Urinary bladder (tissue), 4 donors: ENCODE results near the gene MAL. TPM values are rescaled to one million over a fixed set of nuclear protein-coding genes. Genes with fewer than 3 reads are reported as not detected.

Experiments used
- DNase-seq: peaks from one replicate; pipeline ENCODE4 v3.0.0-alpha.2; 2015; ENCODE audit errors: extremely low spot score
- H3K27ac ChIP-seq: one replicate; pipeline ENCODE4 v1.5.1; 2013; ENCODE audit warnings: low read depth, mild to moderate bottlenecking, moderate library complexity
- H3K36me3 ChIP-seq: one replicate; pipeline ENCODE4 v1.6.1; 2013; ENCODE audit warnings: mild to moderate bottlenecking, moderate library complexity; ENCODE audit not compliant: insufficient read depth
- H3K4me1 ChIP-seq: one replicate; pipeline ENCODE4 v1.6.1; 2013; ENCODE audit warnings: mild to moderate bottlenecking, moderate library complexity; ENCODE audit not compliant: insufficient read depth
- H3K4me3 ChIP-seq: one replicate; pipeline ENCODE4 v1.5.1; 2013; ENCODE audit warnings: low read depth, low read length
- WGBS: extraction: QIAGEN DNeasy Blood & Tissue Kit; methylation state at CpG from one replicate; pipeline ENCODE4 v1.1.7; 2013; 5-methylcytosine and 5-hydroxymethylcytosine counted together
- polyA plus RNA-seq: library from polyadenylated mRNA; stranded (reverse); fragments of 200-250 nt; gene quantifications from one replicate; pipeline ENCODE4 v1.2.3, GENCODE V29; 2013
- total RNA-seq: library from RNA; depleted of rRNA; stranded (reverse); fragments of >200 nt; gene quantifications from one replicate; pipeline ENCODE4 v1.2.3, GENCODE V29; 2014
- donor health status: healthy with polysubstance abuse.
- donor health status: healthy.

MAL gene
- total and polyA plus RNA-seq, 2 donors = 3.6 to 13.3 TPM

GRCh38 chr2:95047629-95048510 lies 22.4 kb downstream of the MAL start:
- no peaks in the 10 kb centered on the region for H3K36me3 ChIP-seq
- WGBS = 83% methylated on average over 17 of the region's 17 CpGs
- H3K4me1 ChIP-seq = no peaks in the 10 kb centered on the region
- H3K4me3 ChIP-seq = no peak overlapping the region
- no peak for DNase-seq
- H3K27ac ChIP-seq = no peak overlapping the region

DNA sequence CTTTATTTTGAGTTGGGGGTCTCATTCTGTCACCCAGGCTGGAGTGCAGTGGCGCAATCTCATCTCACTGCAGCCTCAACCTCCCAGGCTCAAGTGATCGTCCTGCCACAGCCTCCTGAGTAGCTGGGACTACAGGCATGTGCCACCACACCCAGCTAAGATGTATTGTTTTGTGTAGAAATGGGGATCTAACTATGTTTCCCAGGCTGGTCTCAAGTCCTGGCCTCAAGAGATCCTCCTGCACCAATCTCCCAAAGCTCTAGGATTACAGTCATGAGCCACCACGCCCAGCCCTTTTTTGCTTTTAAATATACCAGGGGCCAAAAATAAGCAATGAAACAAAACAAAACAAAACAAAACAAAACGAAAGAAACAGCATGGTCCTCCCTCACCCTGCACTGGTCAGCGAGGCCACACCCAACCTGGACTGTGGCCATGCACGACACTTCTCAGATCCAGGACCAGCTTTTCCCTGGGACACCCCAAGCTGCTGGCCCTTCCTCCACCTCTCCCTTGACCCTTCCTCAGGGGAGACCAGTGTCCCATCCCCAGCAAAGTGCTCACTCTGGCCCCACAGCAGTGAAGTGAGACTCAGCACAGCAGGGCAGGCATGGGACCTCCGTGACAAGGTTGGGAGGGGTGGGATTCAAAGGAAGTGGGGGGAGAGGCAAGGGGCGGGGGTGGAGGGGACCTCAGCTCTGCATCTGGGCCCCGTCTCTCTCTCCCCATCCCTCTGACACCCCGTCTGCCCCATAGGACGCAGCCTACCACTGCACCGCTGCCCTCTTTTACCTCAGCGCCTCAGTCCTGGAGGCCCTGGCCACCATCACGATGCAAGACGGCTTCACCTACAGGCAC lies 23.5 kb downstream of the MAL start:
- 79% methylated on average over 15 of the region's 15 CpGs for WGBS

GRCh38 chr2:95049683-95049955 lies 24.1 kb downstream of the MAL start:
- Histone ChIP-seq H3K36me3 (no peaks in the 10 kb centered on the region), H3K4me3 (no peak overlapping the region), H3K4me1 (no peaks in the 10 kb centered on the region), H3K27ac (no peak overlapping the region)
- DNase-seq = no peak
- 96% methylated on average over 10 of the region's 10 CpGs for WGBS

More for the DNA sequence above, 23.5 kb downstream of the MAL start:
- Histone ChIP-seq H3K4me3 (no peak overlapping the region), H3K27ac (no peak overlapping the region), H3K36me3 (no peaks in the 10 kb centered on the region), H3K4me1 (no peaks in the 10 kb centered on the region)
- DNase-seq = no peak

DNA sequence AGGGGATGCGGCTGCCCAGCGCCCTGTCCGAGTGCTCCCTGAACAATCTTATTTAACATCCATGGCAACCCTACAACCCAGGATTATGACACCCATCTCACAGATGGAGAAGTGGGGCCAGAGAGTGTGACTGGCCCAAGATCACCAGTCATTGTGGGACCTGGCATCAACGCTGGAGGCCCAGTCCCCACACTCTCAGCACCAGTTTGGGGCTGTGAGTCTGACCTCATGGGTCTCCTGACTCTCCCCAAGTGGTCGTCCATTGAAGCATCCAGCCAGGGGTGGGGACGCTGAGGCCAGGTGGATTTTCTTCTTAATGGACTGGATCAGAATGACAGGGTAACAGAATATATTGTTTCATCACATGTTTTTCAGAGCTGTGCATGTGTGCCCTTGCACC lies 24.5 kb downstream of the MAL start:
- H3K4me3 ChIP-seq = no peak overlapping the region
- no peak overlapping the region for H3K27ac ChIP-seq
- no peaks in the 10 kb centered on the region for H3K36me3 ChIP-seq
- 93% methylated on average over 6 of the region's 6 CpGs for WGBS
- DNase-seq = no peak
- no peaks in the 10 kb centered on the region for H3K4me1 ChIP-seq

DNA sequence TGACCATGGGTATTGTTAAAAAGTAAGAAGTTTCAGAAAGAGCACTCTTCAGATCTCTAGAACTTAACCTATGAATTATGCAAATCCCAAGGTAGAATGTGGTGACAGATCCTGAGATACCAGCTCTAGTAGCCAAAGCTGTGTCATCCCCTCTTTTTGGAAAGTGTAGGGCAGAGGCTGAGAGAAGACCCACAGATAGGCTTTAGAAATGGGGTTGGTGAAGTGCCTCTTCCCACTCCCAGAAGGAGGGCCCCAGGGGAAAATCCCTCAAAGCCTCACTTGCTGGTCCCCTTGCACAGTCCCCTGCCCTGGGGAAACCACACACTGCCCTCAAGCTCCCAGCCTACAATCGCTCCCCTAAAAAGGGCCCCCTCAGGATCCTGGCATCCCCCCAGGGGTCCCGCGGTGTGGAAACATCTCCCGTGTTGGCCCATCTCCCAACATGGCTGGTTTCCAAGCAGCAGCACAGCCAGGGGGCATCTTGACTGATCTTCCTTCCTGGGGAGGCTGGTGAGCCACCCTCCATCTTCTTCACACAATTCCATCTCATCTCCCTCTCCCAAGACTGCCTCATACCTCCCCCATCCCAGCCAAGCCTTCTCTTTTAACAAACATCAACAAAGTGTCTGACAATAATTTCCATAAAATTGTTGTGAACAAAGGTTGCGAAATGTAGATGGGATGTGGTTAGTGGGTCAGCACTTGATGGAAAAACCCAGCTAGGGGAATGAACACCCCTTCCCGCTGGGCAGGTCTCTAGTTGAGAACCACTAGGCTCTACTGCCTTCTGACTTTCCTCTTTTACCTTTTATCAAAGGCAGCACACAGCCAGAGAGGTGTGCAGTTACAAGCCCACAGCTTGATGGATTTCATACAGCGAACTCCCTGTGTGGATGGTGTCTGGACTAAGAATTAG lies 25.1 kb downstream of the MAL start:
- Histone ChIP-seq H3K4me1 (no peaks in the 10 kb centered on the region), H3K36me3 (no peaks in the 10 kb centered on the region), H3K27ac (no peak overlapping the region), H3K4me3 (no peak overlapping the region)
- DNase-seq = no peak
- 55% methylated on average over 7 of the region's 7 CpGs for WGBS

DNA sequence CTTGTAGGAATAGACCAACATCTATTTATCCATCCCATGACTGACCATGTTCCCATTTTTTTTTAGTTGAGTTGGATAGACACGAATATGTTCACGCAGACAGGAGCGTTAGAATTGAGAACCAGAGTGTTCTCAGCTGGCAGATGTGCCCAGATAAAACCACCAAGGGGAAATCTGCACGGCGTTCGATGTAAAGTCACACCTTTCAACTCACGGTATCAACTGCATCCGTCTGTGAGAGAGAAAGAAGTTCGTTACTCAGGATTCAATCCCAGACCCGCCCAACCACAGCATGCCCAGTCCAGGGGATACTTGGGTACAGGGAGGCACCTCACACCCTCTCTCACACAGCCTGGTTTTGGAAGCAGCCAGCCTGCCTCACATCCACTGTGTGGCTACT lies 26.1 kb downstream of the MAL start:
- Histone ChIP-seq H3K4me1 (no peaks in the 10 kb centered on the region), H3K4me3 (no peak overlapping the region), H3K36me3 (no peaks in the 10 kb centered on the region), H3K27ac (no peak overlapping the region)
- WGBS = 86% methylated on average over 10 of the region's 10 CpGs
- no peak for DNase-seq

- no peak for DNase-seq
- 89% methylated on average over 6 of the region's 6 CpGs for WGBS
- Histone ChIP-seq H3K36me3 (no peaks in the 10 kb centered on the region), H3K4me1 (no peaks in the 10 kb centered on the region), H3K27ac (no peak overlapping the region), H3K4me3 (no peak overlapping the region)
Observed at GRCh38 chr2:95052307-95052706, 26.8 kb downstream of the MAL start.

DNA sequence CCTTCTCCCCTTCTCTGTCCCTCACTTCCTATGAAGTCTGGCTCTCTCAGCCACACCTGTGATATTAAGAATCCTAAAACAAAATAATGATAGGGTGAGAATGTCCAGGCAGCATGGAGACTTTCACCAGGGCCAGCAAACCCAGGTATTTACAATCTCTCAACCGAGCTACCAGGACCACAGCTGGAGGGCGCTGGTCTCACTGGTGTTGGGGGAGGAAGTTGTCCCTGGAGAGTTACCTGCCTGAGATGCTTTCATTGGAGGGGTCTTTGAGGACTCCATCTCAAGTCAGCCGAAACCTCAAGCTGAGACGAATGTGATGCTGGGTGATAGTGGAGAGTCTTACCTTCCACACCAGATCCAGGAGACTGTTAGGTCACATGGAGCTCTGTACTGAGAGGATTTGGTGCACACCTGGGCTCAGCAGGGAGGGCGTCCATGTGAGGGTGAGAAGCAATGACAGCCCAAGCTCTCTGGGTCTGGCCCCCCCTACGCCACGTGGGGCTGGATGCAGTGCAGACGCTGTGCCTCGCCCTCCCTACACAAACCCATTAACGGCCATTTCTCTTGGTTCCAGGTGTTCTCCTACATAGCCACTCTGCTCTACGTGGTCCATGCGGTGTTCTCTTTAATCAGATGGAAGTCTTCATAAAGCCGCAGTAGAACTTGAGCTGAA lies 27.4 kb downstream of the MAL start:
- Histone ChIP-seq H3K27ac (no peak overlapping the region), H3K4me3 (no peak overlapping the region), H3K36me3 (no peaks in the 10 kb centered on the region), H3K4me1 (no peaks in the 10 kb centered on the region)
- DNase-seq = no peak
- WGBS = 85% methylated on average over 13 of the region's 13 CpGs

GRCh38 chr2:95053543-95053942 lies 28.0 kb downstream of the MAL start:
- Histone ChIP-seq H3K36me3 (no peaks in the 10 kb centered on the region), H3K4me3 (no peak overlapping the region), H3K27ac (no peak overlapping the region), H3K4me1 (no peaks in the 10 kb centered on the region)
- no peak for DNase-seq
- WGBS = 26% methylated on average over 11 of the region's 11 CpGs

- no peaks in the 10 kb centered on the region for H3K36me3 ChIP-seq
- H3K4me3 ChIP-seq = no peak overlapping the region
- no peak overlapping the region for H3K27ac ChIP-seq
- H3K4me1 ChIP-seq = no peaks in the 10 kb centered on the region
- no peak for DNase-seq
- 70% methylated on average over 5 of the region's 5 CpGs for WGBS
Observed at GRCh38 chr2:95054016-95054415, 28.5 kb downstream of the MAL start.

DNA sequence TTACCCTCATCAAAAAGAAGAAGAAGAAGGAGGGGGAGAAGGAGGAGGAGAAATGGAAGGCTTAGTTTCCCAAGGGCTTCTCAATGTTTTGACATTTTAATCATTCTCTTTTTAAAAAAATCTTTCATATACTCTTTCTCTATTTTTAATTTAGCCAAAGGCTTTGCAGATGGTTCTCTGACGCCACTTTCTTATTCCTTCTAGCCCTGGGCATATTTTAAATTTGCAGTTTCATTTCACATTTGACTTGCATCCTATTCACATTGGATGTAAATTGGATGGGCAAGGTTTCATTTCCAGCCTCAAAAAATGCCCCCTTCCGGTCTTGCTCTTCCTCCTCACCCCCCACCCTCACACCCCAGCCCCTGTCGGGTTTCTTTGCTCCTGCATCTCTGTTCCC lies 29.8 kb downstream of the MAL start:
- no peak overlapping the region for H3K4me3 ChIP-seq
- no peak for DNase-seq
- WGBS = 61% methylated on average over 3 of the region's 3 CpGs
- no peak overlapping the region for H3K27ac ChIP-seq
- no peaks in the 10 kb centered on the region for H3K4me1 ChIP-seq
- H3K36me3 ChIP-seq = no peaks in the 10 kb centered on the region

DNA sequence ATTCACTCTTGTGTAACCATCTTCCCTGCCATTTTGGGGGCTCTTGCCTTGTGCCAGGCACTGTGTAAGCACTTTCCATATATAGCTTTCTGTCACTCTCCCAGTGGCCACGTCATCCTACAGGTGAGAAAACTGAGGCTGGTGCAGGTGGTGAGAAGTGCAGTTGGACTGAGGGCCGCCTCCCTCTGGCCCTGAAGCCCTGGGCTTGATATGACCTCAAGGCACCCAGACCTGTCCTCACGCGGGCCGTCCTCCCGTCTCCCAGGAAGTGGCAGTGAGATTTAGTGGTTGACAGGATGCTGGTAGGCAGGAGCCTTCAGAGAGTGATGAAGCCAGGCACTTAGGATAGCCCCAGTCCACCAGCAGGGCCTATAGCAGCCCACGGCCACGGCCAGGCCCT lies 30.5 kb downstream of the MAL start:
- no peak for DNase-seq

More for the DNA sequence above, 30.5 kb downstream of the MAL start:
- WGBS = 83% methylated on average over 8 of the region's 8 CpGs
- Histone ChIP-seq H3K36me3 (no peaks in the 10 kb centered on the region), H3K4me3 (no peak overlapping the region), H3K27ac (no peak overlapping the region), H3K4me1 (no peaks in the 10 kb centered on the region)
